Activated T-cell treated with anti-CD3 and anti-CD28 coated beads, Interleukin-2, amount 50 U/mL, for 72 hours (primary cell): ENCODE results near the gene AQP3. TPM values are rescaled to one million over a fixed set of nuclear protein-coding genes. Genes with fewer than 3 reads are reported as not detected.

Experiments used
- total RNA-seq, 2 donors: library from RNA; stranded (reverse); gene quantifications; one replicate each; pipeline ENCODE4 v1.2.3, GENCODE V29; 2022

AQP3 gene
- total RNA-seq, 2 donors from 2014 or later: 12.0 to 17.8 TPM

Other genes starting within 250 kb of the AQP3 start
- not detected for gene SPINK4, start 207.4 kb downstream of the AQP3 start, total RNA-seq
- gene BAG1, start 182.9 kb downstream of the AQP3 start, total RNA-seq: 10 to 100 TPM; 52.5 to 60.3 TPM
- 100 to 1,000 TPM in 1 of 2 donors, 10 to 100 TPM in 1; 76.5 to 112 TPM for gene CHMP5, start 182.5 kb downstream of the AQP3 start, total RNA-seq
- 10 to 100 TPM; 31.2 to 40.3 TPM for gene NFX1, start 157.1 kb downstream of the AQP3 start, total RNA-seq
- not detected for gene AQP7, start 45.0 kb downstream of the AQP3 start, total RNA-seq
- gene NOL6, start 26.3 kb upstream of the AQP3 start, total RNA-seq: 10 to 100 TPM; 26.1 to 30.1 TPM
- gene ANKRD18B, start 76.7 kb upstream of the AQP3 start, total RNA-seq: 1 to 10 TPM in 1 of 2 donors, under 1 TPM in 1; 0.48 to 1.9 TPM